Measurements from ENCODE around the gene ARGLU1.
"Not testable (repeated sequence)": the region's sequence is repeated elsewhere in the genome, so short reads cannot be mapped to it uniquely, and the experiment has no call there.

The ARGLU1 gene

GRCh38 chr13:106567474-106568298 lies at the start of gene ARGLU1:
Gene ARGLU1, minus strand, starts transcription at chr13:106568137. Its CDS starts 218 bp downstream, at chr13:106567919.
- in situ Hi-C loops (cut with HindIII; ENCODE audit: low sequenced_read_pairs), result loop anchor here (5.0 kb wide), 1 partner anchor 35 kb away; no protein-coding TSS in a partner anchor

DNA sequence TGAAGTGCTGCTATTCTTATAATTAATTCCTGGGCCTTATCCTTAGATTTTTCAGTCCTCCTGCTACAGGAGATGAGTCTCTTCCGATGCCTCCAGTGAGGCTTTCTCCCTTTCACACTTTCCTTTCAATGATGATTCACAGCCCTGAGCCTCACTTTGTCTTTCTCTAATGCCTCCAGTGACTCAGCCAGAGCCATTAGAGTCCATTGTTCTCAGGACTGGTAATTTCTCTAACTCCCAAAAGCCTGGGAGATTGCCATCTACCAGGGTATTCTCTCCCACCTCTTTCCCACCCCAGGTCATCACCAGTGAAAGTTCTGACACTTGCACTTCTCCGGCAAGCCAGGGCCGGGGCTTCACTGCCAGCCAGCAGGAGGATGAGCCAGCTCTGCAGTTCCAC lies 49.6 kb upstream of the ARGLU1 start:
- in situ Hi-C loops (cut with HindIII; ENCODE audit: low sequenced_read_pairs), result no loop called here

GRCh38 chr13:106616729-106617128 lies 48.8 kb upstream of the ARGLU1 start:
- in situ Hi-C loops (cut with HindIII; ENCODE audit: low sequenced_read_pairs), result no loop called here

- in situ Hi-C loops (cut with HindIII; ENCODE audit: low sequenced_read_pairs), result no loop called here
These were observed 46.9 kb upstream of the ARGLU1 start for GRCh38 chr13:106614874-106615273.

GRCh38 chr13:106612688-106613087 lies 44.8 kb upstream of the ARGLU1 start:
- in situ Hi-C loops (cut with HindIII; ENCODE audit: low sequenced_read_pairs), result no loop called here

DNA sequence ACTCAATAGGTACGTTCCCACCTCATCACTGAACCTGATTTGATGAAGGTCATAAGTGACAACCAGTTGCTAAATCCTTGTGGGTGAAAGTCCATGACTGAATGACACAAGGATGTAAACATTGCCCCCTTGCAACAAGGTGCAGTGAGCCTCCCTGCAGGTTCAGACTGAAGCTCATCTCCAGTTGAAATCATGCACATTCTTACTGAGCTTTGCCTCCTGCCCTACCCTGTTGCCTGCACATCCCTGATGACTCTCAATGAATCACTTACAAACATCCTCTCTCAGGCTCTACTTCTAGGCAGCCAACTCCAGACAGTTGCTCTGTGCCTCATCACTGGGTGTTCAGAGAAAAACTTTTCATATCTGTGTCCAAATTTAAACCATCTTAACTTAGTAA lies 42.5 kb upstream of the ARGLU1 start:
- in situ Hi-C loops (cut with HindIII; ENCODE audit: low sequenced_read_pairs), result no loop called here

GRCh38 chr13:106609116-106609515 lies 41.2 kb upstream of the ARGLU1 start:
- in situ Hi-C loops (cut with HindIII; ENCODE audit: low sequenced_read_pairs), result no loop called here

GRCh38 chr13:106603546-106603945 lies 35.6 kb upstream of the ARGLU1 start:
- in situ Hi-C loops (cut with HindIII; ENCODE audit: low sequenced_read_pairs), result no loop called here

DNA sequence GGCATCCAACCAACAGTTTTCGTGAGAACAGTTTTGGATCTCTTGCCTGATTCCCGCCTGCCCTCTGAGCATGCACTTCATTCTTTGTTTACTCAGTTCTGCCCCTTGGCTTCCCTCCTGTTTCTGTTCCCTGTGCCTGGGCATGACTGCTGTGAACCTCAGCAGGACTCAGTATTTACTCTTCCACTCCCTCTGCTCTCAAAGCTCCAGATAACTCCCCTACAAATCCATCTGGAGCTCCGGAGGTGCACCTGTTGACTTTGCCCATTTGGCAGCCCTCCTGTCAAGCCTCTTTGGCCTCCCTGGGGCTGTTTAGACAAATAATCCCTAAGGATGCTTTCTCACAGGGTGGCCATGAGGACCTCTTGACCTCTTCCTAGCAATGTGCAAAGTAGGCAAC lies 34.2 kb upstream of the ARGLU1 start:
- in situ Hi-C loops (cut with HindIII; ENCODE audit: low sequenced_read_pairs), result no loop called here

DNA sequence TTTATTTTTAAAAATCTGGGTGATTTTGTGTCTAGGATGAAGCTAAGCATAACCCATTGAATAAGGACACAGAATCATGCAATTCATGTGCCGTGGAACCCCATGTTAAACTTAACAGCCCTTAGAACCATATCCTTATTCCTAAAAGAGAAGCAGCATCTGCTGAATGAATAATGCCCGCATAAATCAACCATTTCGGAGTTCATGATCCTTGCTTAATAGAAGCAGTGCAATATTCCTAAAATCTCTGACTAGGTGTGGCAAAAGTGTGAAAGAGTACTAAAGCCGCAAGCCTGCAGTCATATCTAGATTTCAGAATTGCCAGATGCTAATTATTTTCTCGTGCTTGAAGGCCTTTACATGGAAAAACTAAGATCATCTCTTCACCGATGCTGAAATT lies 33.6 kb upstream of the ARGLU1 start:
- in situ Hi-C loops (cut with HindIII; ENCODE audit: low sequenced_read_pairs), result no loop called here

DNA sequence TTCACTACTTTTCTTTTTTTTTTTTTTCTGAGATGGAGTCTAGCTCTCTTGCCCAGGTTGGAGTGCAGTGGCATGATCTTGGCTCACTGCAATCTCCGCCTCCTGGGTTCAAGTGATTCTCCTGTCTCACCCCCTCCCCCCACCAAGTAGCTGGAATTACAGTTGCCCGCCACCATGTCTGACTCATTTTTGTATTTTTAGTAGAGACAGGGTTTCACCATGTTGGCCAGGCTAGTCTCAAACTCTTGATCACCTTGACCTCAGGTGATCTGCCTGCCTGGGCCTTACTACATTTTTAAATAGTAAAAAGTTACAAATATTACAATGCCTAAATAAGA lies 32.8 kb upstream of the ARGLU1 start:
- in situ Hi-C loops (cut with HindIII; ENCODE audit: low sequenced_read_pairs), result not testable (repeated sequence)

DNA sequence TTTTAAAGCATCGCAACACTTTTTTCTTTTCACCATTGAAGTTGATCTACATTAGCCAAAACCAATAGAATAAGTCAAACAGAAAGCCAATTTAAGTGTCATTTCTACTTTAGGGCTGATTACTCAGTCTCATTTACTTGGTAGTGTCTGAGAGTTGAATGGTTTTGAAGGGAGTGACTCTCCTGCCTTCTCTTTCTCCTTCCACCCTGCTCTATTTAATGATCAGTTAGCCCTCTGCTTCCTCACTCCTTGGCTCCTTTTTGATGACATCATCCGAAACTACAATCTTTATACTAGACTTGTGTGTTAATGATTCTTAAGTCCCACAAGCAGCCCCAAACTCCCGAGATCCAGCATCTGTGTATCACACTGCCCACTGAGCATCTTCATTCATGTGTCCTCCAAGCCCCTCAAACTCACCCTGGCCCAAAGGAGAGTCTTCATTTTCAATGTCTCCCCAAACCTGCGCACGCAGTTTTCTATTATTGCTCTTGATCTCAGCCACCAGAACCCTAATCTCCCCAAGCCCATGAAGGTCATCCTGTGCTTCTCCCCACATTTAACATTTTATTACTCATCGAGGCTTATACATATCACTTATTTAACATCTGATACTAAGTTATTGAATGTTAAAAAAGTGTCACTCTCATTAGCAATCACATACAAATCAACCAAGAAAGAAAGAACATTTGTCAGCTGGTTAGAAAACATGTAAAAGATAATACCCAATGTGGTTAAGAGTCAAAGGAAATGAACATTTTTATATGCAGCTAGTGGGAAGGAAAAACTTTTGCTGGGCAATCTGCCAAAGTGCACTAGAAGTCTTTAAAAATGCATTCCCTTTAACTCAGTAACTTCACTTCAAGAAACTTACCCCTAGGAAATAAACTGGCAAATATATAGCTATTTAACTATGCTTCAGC lies 32.2 kb upstream of the ARGLU1 start:
- in situ Hi-C loops (cut with HindIII; ENCODE audit: low sequenced_read_pairs), result no loop called here

GRCh38 chr13:106597749-106598395 lies 29.9 kb upstream of the ARGLU1 start:
- in situ Hi-C loops (cut with HindIII; ENCODE audit: low sequenced_read_pairs), result no loop called here

DNA sequence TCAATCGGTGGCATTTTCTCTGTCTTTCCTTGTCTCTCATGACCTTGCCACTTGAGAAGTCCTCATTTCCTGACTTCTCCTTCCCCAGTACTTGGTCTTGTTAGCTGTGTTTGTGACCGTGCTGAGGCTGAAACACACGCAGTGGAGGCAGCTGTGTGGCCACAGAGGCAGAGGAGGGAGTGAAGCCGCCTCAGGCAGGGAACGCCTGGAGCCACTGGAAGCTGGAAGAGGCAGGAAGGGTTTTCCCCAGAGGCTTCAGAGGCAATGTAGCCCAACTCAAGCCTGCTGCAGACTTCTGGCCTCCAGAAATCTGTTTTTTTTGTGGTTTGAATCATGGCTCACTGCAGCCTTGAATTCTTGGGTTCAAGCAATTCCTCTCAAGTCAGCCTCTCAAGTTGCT lies 29.2 kb upstream of the ARGLU1 start:
- in situ Hi-C loops (cut with HindIII; ENCODE audit: low sequenced_read_pairs), result no loop called here

GRCh38 chr13:106596275-106596937 lies 28.5 kb upstream of the ARGLU1 start:
- in situ Hi-C loops (cut with HindIII; ENCODE audit: low sequenced_read_pairs), result no loop called here

GRCh38 chr13:106595625-106596024 lies 27.7 kb upstream of the ARGLU1 start:
- in situ Hi-C loops (cut with HindIII; ENCODE audit: low sequenced_read_pairs), result no loop called here

DNA sequence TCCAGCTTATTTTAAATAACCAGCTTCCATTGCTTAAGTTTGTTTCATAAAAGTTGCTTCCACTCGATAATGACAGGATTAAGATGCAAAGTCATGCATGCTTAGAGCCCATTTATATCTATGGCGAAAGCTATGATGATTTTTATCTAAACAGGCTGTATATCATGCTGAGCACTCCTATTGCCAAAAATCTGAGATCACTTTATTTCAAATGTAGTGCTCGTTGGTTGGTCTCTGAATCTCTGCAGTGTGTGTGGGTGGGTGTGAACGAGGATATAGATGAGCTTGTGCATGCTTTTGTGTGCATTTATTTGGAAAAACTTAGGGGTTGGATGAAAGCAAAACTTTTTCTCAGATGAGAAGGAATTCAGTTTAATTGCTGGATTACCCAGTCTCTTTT lies 27.0 kb upstream of the ARGLU1 start:
- in situ Hi-C loops (cut with HindIII; ENCODE audit: low sequenced_read_pairs), result no loop called here

DNA sequence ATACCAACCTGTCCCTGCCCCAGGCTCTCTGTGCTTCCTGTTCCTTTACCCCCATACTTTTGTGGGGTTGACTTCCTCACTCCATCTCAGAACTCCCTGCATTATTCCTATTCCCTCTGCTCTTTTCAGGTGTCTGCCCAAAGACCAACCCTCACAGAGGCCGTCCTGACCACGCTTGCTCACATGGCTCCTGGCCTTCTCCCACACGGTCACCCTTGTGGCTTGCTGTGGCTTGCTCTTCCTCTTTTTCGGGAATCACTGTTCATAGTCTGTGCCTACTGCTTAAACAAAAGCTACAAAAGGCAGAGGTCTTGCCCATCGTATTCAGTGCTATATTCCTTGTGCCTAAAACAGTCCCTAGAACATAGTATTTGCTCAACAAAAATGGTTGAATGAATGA lies 25.2 kb upstream of the ARGLU1 start:
- in situ Hi-C loops (cut with HindIII; ENCODE audit: low sequenced_read_pairs), result no loop called here

DNA sequence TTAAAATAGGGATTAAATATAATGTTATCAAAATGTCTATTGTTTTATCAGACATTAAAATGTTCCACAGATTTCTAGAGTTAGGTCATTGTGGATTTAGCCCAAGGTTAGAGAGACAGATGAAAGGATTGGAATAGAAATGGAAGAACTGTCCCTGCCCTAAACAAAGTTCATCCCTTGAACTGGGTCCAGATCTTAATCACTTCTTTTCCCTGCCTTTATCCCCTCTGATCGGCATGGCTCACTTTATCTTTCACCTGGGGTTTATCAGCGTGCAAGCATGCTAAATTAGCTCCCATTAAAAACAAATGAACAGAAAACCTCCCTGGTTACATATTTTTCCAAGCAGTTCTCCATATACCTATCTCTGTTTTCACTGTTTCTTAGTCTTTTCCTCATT lies 23.4 kb upstream of the ARGLU1 start:
- in situ Hi-C loops (cut with HindIII; ENCODE audit: low sequenced_read_pairs), result no loop called here

DNA sequence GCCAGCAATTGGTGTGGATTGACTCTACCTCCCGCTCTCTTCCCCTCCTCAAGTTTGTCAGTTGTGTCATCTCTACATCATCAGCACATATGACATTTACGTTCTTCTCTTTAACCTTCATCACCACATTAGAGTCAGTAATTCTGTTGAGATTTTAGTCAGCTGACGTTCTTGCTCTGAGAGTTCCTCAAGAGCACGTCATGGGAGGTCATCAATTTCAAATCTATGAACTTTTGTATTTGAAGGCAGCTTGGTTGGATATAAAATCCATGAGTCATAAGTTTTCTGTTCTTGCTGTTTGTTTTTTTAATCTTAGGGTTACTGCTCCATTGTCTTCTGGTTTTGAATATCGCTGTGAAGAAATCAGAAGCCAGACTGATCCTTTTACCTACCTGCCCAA lies 21.8 kb upstream of the ARGLU1 start:
- in situ Hi-C loops (cut with HindIII; ENCODE audit: low sequenced_read_pairs), result no loop called here

- in situ Hi-C loops (cut with HindIII; ENCODE audit: low sequenced_read_pairs), result no loop called here
These were observed 20.4 kb upstream of the ARGLU1 start for GRCh38 chr13:106588367-106588766.
